Breast epithelium (tissue), 3 donors: ENCODE measurements around the gene ATP12A.

Experiments
- POLR2A ChIP-seq: fragments of 450-650 bp; IDR thresholded peaks from one replicate; pipeline ENCODE4 v1.6.1; 2016; ENCODE audit warnings: antibody characterized with exemption, mild to moderate bottlenecking, moderate library complexity
- POLR2AphosphoS5 ChIP-seq, 3 donors: sonication (generic); formaldehyde crosslinking; IDR thresholded peaks; one replicate each; pipeline ENCODE4 v1.6.1; 2017; ENCODE audit warnings: antibody characterized with exemption in 3 of 3
- TF ChIP-seq, protein P1 (sequence below), 3 donors: fragments of 450-650 bp; IDR thresholded peaks; one replicate each; pipeline ENCODE4 v1.5.1; 2016 to 2017; ENCODE audit warnings: antibody characterized with exemption in 3 of 3, mild to moderate bottlenecking in 3 of 3, moderate library complexity in 3 of 3

DNA sequence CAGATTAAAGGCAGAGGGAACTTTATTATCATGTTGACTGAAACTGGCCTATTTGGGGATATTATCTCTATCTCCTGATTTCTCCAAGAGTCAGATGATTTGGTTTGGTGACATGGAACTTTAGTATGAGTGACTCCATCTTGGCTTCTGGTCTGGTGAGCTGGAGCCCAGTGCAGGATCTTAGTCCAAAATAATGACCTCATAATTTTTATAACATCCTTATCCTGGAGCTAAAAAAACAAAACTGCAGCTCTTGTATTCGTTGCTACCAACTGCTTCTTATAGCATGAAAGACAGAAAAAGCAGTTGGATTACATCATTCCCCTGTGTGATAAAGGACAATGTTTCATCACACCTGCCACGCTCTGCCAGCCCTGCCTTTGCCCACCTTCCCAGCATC lies 44.5 kb downstream of the ATP12A start:
- TF ChIP-seq, protein P1, sequence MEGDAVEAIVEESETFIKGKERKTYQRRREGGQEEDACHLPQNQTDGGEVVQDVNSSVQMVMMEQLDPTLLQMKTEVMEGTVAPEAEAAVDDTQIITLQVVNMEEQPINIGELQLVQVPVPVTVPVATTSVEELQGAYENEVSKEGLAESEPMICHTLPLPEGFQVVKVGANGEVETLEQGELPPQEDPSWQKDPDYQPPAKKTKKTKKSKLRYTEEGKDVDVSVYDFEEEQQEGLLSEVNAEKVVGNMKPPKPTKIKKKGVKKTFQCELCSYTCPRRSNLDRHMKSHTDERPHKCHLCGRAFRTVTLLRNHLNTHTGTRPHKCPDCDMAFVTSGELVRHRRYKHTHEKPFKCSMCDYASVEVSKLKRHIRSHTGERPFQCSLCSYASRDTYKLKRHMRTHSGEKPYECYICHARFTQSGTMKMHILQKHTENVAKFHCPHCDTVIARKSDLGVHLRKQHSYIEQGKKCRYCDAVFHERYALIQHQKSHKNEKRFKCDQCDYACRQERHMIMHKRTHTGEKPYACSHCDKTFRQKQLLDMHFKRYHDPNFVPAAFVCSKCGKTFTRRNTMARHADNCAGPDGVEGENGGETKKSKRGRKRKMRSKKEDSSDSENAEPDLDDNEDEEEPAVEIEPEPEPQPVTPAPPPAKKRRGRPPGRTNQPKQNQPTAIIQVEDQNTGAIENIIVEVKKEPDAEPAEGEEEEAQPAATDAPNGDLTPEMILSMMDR (IDR thresholded peaks at IDR 0.05), result no peak
- TF ChIP-seq POLR2AphosphoS5 (IDR thresholded peaks at IDR 0.05), result no peak
- TF ChIP-seq POLR2A, result no peak
